HepG2 (cell line): ENCODE data around the gene GRAMD1A. TPM values are rescaled to one million over a fixed set of nuclear protein-coding genes. Genes with fewer than 3 reads are reported as not detected.
A peak's percentile ranks its signal among the peaks of the same experiment; 100 is the strongest.

Experiments used
- ERF ChIP-seq: IDR thresholded peaks from 2 replicates; pipeline ENCODE4 v1.6.1; 2018; ENCODE audit warnings: missing biosample characterization, missing genetic modification reagents
- FOXM1 ChIP-seq: sonication (generic); formaldehyde crosslinking; IDR thresholded peaks from 2 replicates; pipeline ENCODE4 v1.5.0; 2020; ENCODE audit warnings: missing genetic modification reagents
- KMT2B ChIP-seq: IDR thresholded peaks from 2 replicates; pipeline ENCODE4 v1.6.1; 2016; ENCODE audit warnings: missing genetic modification reagents, missing compliant biosample characterization
- MYC ChIP-seq: sonication (generic); formaldehyde crosslinking; IDR thresholded peaks from 2 replicates; pipeline ENCODE4 v1.9.0; 2021; ENCODE audit warnings: missing genetic modification reagents, borderline replicate concordance
- NR2F2 ChIP-seq: IDR thresholded peaks from 2 replicates; pipeline ENCODE4 v1.6.1; 2012; ENCODE audit warnings: low read depth, inconsistent platforms, borderline replicate concordance
- TP53 ChIP-seq: sonication (generic); formaldehyde crosslinking; conservative IDR thresholded peaks from 2 replicates; pipeline ENCODE4 v1.4.0; 2020; ENCODE audit warnings: missing genetic modification reagents
- ZNF296 ChIP-seq: sonication (generic); formaldehyde crosslinking; conservative IDR thresholded peaks from 2 replicates; pipeline ENCODE4 v1.5.0; 2020; ENCODE audit warnings: mild to moderate bottlenecking, missing genetic modification reagents
- ZNF430 ChIP-seq: sonication (generic); formaldehyde crosslinking; IDR thresholded peaks from 2 replicates; pipeline ENCODE4 v1.9.0; 2021; ENCODE audit warnings: mild to moderate bottlenecking, missing genetic modification reagents
- ZNF441 ChIP-seq: sonication (generic); formaldehyde crosslinking; IDR thresholded peaks from 2 replicates; pipeline ENCODE4 v1.7.0; 2021; ENCODE audit warnings: missing genetic modification reagents, borderline replicate concordance
- ZNF607 ChIP-seq: sonication (generic); formaldehyde crosslinking; IDR thresholded peaks from 2 replicates; pipeline ENCODE4 v1.5.1; 2020; ENCODE audit warnings: missing genetic modification reagents, mild to moderate bottlenecking, borderline replicate concordance
- ZNF713 ChIP-seq: sonication (generic); formaldehyde crosslinking; IDR thresholded peaks from 2 replicates; pipeline ENCODE4 v1.4.0; 2020; ENCODE audit warnings: mild to moderate bottlenecking, missing genetic modification reagents
- ZNF747 ChIP-seq: sonication (generic); formaldehyde crosslinking; IDR thresholded peaks from 2 replicates; pipeline ENCODE4 v1.8.1; 2023; ENCODE audit warnings: missing genetic modification reagents, mild to moderate bottlenecking, borderline replicate concordance
- ZZZ3 ChIP-seq: sonication (generic); formaldehyde crosslinking; IDR thresholded peaks from 2 replicates; pipeline ENCODE4 v1.4.0; 2020; ENCODE audit warnings: missing genetic modification reagents, mild to moderate bottlenecking, borderline replicate concordance
- polyA plus RNA-seq, 8 experiments: library from polyadenylated mRNA; depleted of rRNA in 3 of 8; stranded (reverse) in 7 of 8; unstranded in 1 of 8; fragments of >200 nt; fragmentation: Illumina TruSeq in 4 of 8; extraction: Trizol in 4 of 8; gene quantifications; 2 replicates each; pipeline versions ENCODE4 v1.2.1 to v1.2.3, GENCODE V29; 2011 to 2016; ENCODE audit warnings: low read depth in 4 of 8, missing spikeins in 1 of 8, mixed read lengths in 1 of 8; ENCODE audit not compliant: insufficient read depth in 1 of 8
- total RNA-seq, 5 experiments: library from RNA; depleted of rRNA; stranded (reverse); fragments of >200 nt; fragmentation: Illumina TruSeq; extraction: Trizol; gene quantifications; 2 replicates each; pipeline ENCODE4 v1.2.3, GENCODE V29; 2016; ENCODE audit warnings: low read depth in 1 of 5
- TF ChIP-seq, protein P1 (sequence below): sonication (generic); formaldehyde crosslinking; IDR thresholded peaks from 2 replicates; pipeline ENCODE4 v1.4.0; 2020; ENCODE audit warnings: missing genetic modification reagents, mild to moderate bottlenecking, borderline replicate concordance
- TF ChIP-seq, protein P2 (sequence below): sonication (generic); formaldehyde crosslinking; IDR thresholded peaks from 2 replicates; pipeline ENCODE4 v1.8.1; 2023; ENCODE audit warnings: mild to moderate bottlenecking, missing genetic modification reagents
- TF ChIP-seq, protein P3 (sequence below): sonication (generic); formaldehyde crosslinking; IDR thresholded peaks from 2 replicates; pipeline ENCODE4 v1.8.1; 2023; ENCODE audit warnings: mild to moderate bottlenecking, missing genetic modification reagents

GRAMD1A gene
- total and polyA plus RNA-seq, 2 of the 13 experiments (the other 11 are each of a cell fraction or from before 2014, with no cell fraction given): 14.7 to 181 TPM

- TF ChIP-seq, protein P1, sequence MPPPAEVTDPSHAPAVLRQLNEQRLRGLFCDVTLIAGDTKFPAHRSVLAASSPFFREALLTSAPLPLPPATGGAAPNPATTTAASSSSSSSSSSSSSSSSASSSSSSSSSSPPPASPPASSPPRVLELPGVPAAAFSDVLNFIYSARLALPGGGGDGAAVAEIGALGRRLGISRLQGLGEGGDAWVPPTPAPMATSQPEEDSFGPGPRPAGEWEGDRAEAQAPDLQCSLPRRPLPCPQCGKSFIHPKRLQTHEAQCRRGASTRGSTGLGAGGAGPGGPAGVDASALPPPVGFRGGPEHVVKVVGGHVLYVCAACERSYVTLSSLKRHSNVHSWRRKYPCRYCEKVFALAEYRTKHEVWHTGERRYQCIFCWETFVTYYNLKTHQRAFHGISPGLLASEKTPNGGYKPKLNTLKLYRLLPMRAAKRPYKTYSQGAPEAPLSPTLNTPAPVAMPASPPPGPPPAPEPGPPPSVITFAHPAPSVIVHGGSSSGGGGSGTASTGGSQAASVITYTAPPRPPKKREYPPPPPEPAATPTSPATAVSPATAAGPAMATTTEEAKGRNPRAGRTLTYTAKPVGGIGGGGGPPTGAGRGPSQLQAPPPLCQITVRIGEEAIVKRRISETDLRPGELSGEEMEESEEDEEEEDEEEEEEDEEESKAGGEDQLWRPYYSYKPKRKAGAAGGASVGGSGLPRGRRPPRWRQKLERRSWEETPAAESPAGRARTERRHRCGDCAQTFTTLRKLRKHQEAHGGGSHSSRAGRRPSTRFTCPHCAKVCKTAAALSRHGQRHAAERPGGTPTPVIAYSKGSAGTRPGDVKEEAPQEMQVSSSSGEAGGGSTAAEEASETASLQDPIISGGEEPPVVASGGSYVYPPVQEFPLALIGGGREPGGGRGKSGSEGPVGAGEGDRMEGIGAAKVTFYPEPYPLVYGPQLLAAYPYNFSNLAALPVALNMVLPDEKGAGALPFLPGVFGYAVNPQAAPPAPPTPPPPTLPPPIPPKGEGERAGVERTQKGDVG (CRISPR knock-in tag): no peak
- TF ChIP-seq, protein P2, sequence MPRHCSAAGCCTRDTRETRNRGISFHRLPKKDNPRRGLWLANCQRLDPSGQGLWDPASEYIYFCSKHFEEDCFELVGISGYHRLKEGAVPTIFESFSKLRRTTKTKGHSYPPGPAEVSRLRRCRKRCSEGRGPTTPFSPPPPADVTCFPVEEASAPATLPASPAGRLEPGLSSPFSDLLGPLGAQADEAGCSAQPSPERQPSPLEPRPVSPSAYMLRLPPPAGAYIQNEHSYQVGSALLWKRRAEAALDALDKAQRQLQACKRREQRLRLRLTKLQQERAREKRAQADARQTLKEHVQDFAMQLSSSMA (CRISPR knock-in tag): 0 out of 2 replicates have a peak, but pooled peaks have one; percentile 46
- TF ChIP-seq ZNF747 (CRISPR knock-in tag) (peak; percentile 53; the same call in 1 of the 2 replicates), TP53 (CRISPR knock-in tag) (0 out of 2 replicates have a peak, but pooled peaks have one; percentile 29), ZNF713 (CRISPR knock-in tag) (no peak), ZNF296 (CRISPR knock-in tag) (no peak), FOXM1 (CRISPR knock-in tag) (no peak), ERF (CRISPR knock-in tag) (peak; percentile 68; the same call in 1 of the 2 replicates), NR2F2 (no peak), ZNF607 (CRISPR knock-in tag) (0 out of 2 replicates have a peak, but pooled peaks have one; percentile 35), ZZZ3 (CRISPR knock-in tag) (0 out of 2 replicates have a peak, but pooled peaks have one; percentile 22), MYC (CRISPR knock-in tag) (0 out of 2 replicates have a peak, but pooled peaks have one; percentile 0), ZNF441 (CRISPR knock-in tag) (peak; percentile 32; the same call in 1 of the 2 replicates), KMT2B (CRISPR knock-in tag) (no peak), ZNF430 (CRISPR knock-in tag) (peak; percentile 2; the same call in 1 of the 2 replicates)
- TF ChIP-seq, protein P3, sequence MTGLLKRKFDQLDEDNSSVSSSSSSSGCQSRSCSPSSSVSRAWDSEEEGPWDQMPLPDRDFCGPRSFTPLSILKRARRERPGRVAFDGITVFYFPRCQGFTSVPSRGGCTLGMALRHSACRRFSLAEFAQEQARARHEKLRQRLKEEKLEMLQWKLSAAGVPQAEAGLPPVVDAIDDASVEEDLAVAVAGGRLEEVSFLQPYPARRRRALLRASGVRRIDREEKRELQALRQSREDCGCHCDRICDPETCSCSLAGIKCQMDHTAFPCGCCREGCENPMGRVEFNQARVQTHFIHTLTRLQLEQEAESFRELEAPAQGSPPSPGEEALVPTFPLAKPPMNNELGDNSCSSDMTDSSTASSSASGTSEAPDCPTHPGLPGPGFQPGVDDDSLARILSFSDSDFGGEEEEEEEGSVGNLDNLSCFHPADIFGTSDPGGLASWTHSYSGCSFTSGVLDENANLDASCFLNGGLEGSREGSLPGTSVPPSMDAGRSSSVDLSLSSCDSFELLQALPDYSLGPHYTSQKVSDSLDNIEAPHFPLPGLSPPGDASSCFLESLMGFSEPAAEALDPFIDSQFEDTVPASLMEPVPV: 0 out of 2 replicates have a peak, but pooled peaks have one; percentile 47
Observed at GRCh38 chr19:34999498-35000337, at the start of gene GRAMD1A (continued).
